Measurements from ENCODE around the gene OLAH. TPM values are rescaled to one million over a fixed set of nuclear protein-coding genes. Genes with fewer than 3 reads are reported as not detected.
"Not testable (repeated sequence)": the region's sequence is repeated elsewhere in the genome, so short reads cannot be mapped to it uniquely, and the experiment has no call there.

OLAH gene
- polyA plus RNA-seq, 1 donor from 2014 or later, result not detected

GRCh38 chr10:15015451-15015850 is 28.3 kb upstream of the OLAH start:
- no peaks in the 10 kb centered on the region for H3F3A ChIP-seq (ENCODE audit: insufficient read depth, low read length, poor library complexity, severe bottlenecking)
- no peaks in the 10 kb centered on the region for H4K20me1 ChIP-seq (ENCODE audit: insufficient read depth)
- H3K9ac ChIP-seq (ENCODE audit: low read length), result no peak overlapping the region
- H3K79me2 ChIP-seq (replicated peaks; ENCODE audit: insufficient read depth, low read length), result no peaks in the 10 kb centered on the region
- no peak overlapping the region for H3K4me3 ChIP-seq (ENCODE audit: low read length)
- H3K4me2 ChIP-seq (ENCODE audit: low read length), result no peak overlapping the region
- no peaks in the 10 kb centered on the region for H3K36me3 ChIP-seq (ENCODE audit: insufficient read depth, low read length)
- no peaks in the 10 kb centered on the region for H3K9me3 ChIP-seq (ENCODE audit: low read length)
- TF ChIP-seq EZH2 (IDR thresholded peaks at IDR 0.05; ENCODE audit: borderline replicate concordance, insufficient read depth, low read length, poor library complexity, severe bottlenecking) (no peak), EP300 (conservative IDR thresholded peaks at IDR 0.05; ENCODE audit: poor library complexity, severe bottlenecking) (no peak), CTCF (IDR thresholded peaks at IDR 0.05; ENCODE audit: poor library complexity, severe bottlenecking) (no peak), POLR2AphosphoS5 (IDR thresholded peaks at IDR 0.05) (no peak), SMC3 (conservative IDR thresholded peaks at IDR 0.05; ENCODE audit: poor library complexity) (no peak), RAD21 (conservative IDR thresholded peaks at IDR 0.05) (no peak), MXI1 (conservative IDR thresholded peaks at IDR 0.05; ENCODE audit: poor library complexity, severe bottlenecking) (no peak)
- no peaks in the 10 kb centered on the region for H3K27me3 ChIP-seq (ENCODE audit: insufficient read depth, low read depth, low read length)
- H2AFZ ChIP-seq (ENCODE audit: low read depth, low read length), result no peak overlapping the region
- H3K9me2 ChIP-seq (ENCODE audit: insufficient read depth, low read length), result no peaks in the 10 kb centered on the region
- no peak overlapping the region for H3K27ac ChIP-seq (ENCODE audit: low read length)

GRCh38 chr10:15020966-15021365 is 22.8 kb upstream of the OLAH start:
- H3K79me2 ChIP-seq (replicated peaks; ENCODE audit: insufficient read depth, low read length); H4K20me1 ChIP-seq (ENCODE audit: insufficient read depth); H3K4me3 ChIP-seq (ENCODE audit: low read length); H3K9me3 ChIP-seq (ENCODE audit: low read length); H3K4me2 ChIP-seq (ENCODE audit: low read length); H3K27me3 ChIP-seq (ENCODE audit: insufficient read depth, low read depth, low read length); H3F3A ChIP-seq (ENCODE audit: insufficient read depth, low read length, poor library complexity, severe bottlenecking); H3K9me2 ChIP-seq (ENCODE audit: insufficient read depth, low read length); H3K9ac ChIP-seq (ENCODE audit: low read length); H3K36me3 ChIP-seq (ENCODE audit: insufficient read depth, low read length); H2AFZ ChIP-seq (ENCODE audit: low read depth, low read length); H3K27ac ChIP-seq (ENCODE audit: low read length): not testable (repeated sequence)

GRCh38 chr10:15023079-15023478 is 20.7 kb upstream of the OLAH start:
- not testable (repeated sequence) for H3K9me3 ChIP-seq (ENCODE audit: low read length); H3K9me2 ChIP-seq (ENCODE audit: insufficient read depth, low read length); H3K4me3 ChIP-seq (ENCODE audit: low read length); H3K27me3 ChIP-seq (ENCODE audit: insufficient read depth, low read depth, low read length); H2AFZ ChIP-seq (ENCODE audit: low read depth, low read length); H3F3A ChIP-seq (ENCODE audit: insufficient read depth, low read length, poor library complexity, severe bottlenecking); H3K36me3 ChIP-seq (ENCODE audit: insufficient read depth, low read length); H3K4me2 ChIP-seq (ENCODE audit: low read length); H4K20me1 ChIP-seq (ENCODE audit: insufficient read depth); H3K79me2 ChIP-seq (replicated peaks; ENCODE audit: insufficient read depth, low read length); H3K9ac ChIP-seq (ENCODE audit: low read length); H3K27ac ChIP-seq (ENCODE audit: low read length)

GRCh38 chr10:15024017-15025004 is 19.4 kb upstream of the OLAH start:
- H2AFZ ChIP-seq (ENCODE audit: low read depth, low read length), result not testable (repeated sequence)

GRCh38 chr10:15025040-15025439 is 18.7 kb upstream of the OLAH start:
- not testable (repeated sequence) for H3K79me2 ChIP-seq (replicated peaks; ENCODE audit: insufficient read depth, low read length); H3K36me3 ChIP-seq (ENCODE audit: insufficient read depth, low read length); H3K27me3 ChIP-seq (ENCODE audit: insufficient read depth, low read depth, low read length); H3K4me3 ChIP-seq (ENCODE audit: low read length); H3F3A ChIP-seq (ENCODE audit: insufficient read depth, low read length, poor library complexity, severe bottlenecking); H3K4me2 ChIP-seq (ENCODE audit: low read length); H3K27ac ChIP-seq (ENCODE audit: low read length); H3K9ac ChIP-seq (ENCODE audit: low read length); H4K20me1 ChIP-seq (ENCODE audit: insufficient read depth); H3K9me2 ChIP-seq (ENCODE audit: insufficient read depth, low read length); H2AFZ ChIP-seq (ENCODE audit: low read depth, low read length); H3K9me3 ChIP-seq (ENCODE audit: low read length)

More at GRCh38 chr10:15024017-15025004, 19.4 kb upstream of the OLAH start:
- not testable (repeated sequence) for H3K36me3 ChIP-seq (ENCODE audit: insufficient read depth, low read length); H3K79me2 ChIP-seq (replicated peaks; ENCODE audit: insufficient read depth, low read length); H4K20me1 ChIP-seq (ENCODE audit: insufficient read depth); H3K4me3 ChIP-seq (ENCODE audit: low read length); H3K27me3 ChIP-seq (ENCODE audit: insufficient read depth, low read depth, low read length); H3K9ac ChIP-seq (ENCODE audit: low read length); H3F3A ChIP-seq (ENCODE audit: insufficient read depth, low read length, poor library complexity, severe bottlenecking); H3K4me2 ChIP-seq (ENCODE audit: low read length); H3K9me2 ChIP-seq (ENCODE audit: insufficient read depth, low read length); H3K27ac ChIP-seq (ENCODE audit: low read length); H3K9me3 ChIP-seq (ENCODE audit: low read length)
